NCI-H2107 (cell line): ENCODE results near the gene MAP4K2.

ENCODE experiments used
- DNase-seq: peaks from one replicate; lab custom pipeline; 2025; lab: John Stamatoyannopoulos, UW

The MAP4K2 gene

GRCh38 chr11:64754124-64754918, 48.7 kb downstream of the MAP4K2 start:
- no peak for DNase-seq

DNA sequence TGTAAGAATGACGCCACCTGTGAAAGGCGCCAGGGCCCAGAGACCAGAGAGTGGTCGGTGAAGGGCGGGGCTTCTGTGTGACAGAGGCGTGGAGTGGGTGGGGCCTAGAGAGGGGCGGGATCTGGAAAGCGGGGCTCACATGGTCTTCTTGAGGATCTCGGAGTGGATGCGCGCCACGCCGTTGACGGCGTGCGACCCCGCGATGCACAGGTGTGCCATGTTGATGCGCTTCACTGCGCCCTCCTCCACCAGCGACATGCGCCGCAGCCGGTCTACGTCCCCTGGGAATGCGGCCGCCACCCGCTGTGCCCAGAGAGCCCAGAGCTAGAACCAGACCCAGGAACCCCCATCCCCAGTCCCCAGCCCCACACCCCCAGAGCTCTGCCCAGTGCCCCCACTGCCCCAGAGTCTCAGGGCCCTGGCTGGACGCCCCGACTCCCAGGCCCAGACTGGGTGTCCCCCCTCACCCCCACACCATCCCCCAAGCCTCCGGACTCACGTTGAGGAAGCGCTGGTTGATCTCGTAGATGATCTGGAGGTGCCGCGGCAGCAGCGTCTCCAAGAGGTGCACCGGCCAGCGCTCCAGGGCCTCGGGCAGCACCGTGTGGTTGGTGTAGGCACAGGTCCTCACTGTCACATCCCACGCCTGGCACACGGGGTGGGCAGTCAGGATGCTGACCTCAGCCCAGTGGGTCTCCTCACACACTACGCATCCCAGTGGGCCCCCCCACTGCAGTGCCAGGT, 49.5 kb downstream of the MAP4K2 start:
- no peak for DNase-seq

DNA sequence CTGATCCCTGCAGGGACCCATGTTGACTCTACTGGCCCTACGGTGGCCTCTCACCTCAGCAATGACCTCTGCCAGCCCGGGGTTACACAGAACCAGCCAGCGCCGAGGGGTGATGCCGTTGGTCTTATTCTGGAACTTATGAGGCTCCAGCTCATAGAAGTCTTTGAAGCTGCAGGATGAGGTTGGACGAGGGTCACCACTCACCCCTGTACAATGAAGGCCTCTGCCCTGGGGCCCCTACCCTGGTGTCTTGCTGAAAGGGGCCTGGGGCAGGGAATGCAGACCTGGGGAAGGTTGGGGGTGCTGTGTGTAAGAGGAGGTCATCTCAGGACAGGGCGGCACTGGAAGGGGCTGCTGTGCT, 50.0 kb downstream of the MAP4K2 start:
- no peak for DNase-seq

- DNase-seq = no peak
Observed at GRCh38 chr11:64752175-64752970, 50.6 kb downstream of the MAP4K2 start.

DNA sequence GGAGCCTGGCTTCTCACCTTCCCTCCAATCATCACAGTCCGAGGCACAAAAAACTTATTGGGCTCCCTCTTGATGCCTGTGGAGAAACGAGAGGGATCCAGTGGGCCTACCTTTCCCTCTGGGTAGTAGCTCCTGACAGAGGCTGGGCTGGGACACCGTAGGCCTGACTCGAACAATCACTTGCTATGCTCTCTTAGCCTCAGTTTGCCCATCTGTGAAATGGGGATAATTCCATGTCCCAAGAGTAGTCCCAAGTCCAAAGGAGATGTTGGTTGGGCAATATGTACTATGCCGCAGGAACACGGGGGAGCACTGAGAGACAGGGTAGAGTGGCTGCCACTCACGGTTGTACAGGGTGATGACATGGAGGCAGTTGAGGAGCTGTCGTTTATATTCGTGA, 51.4 kb downstream of the MAP4K2 start:
- DNase-seq = no peak

GRCh38 chr11:64751136-64751535, 51.9 kb downstream of the MAP4K2 start:
- no peak for DNase-seq

DNA sequence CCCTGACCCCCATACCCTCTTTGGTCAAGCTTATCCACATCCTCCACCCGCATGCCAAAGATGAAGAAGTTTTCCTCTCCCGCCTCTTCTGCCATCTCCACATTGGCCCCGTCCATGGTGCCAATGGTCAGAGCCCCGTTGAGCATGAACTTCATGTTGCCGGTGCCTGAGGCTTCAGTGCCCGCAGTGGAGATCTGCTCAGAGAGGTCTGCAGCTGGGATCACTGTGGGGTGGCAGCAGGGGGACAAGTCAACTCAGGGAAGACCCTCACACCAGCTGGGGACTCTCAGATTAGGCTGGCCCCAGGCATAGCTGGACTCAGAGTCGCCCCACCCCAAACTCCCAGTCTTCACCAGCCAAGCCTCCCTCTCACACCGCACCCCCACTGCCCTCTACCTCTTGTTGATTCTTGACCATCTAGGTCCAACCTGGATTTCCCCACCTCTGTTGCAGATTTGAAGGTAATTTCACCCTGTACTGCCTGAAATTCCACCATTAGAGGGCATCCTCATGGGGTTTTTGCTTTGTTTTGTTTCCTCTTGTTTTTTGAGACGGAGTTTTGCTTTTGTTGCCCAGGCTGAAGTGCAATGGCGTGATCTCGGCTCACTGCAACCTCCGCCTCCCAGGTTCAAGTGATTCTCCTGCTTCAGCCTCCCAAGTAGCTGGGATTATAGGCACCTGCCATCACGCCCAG, 52.5 kb downstream of the MAP4K2 start:
- DNase-seq = no peak

DNA sequence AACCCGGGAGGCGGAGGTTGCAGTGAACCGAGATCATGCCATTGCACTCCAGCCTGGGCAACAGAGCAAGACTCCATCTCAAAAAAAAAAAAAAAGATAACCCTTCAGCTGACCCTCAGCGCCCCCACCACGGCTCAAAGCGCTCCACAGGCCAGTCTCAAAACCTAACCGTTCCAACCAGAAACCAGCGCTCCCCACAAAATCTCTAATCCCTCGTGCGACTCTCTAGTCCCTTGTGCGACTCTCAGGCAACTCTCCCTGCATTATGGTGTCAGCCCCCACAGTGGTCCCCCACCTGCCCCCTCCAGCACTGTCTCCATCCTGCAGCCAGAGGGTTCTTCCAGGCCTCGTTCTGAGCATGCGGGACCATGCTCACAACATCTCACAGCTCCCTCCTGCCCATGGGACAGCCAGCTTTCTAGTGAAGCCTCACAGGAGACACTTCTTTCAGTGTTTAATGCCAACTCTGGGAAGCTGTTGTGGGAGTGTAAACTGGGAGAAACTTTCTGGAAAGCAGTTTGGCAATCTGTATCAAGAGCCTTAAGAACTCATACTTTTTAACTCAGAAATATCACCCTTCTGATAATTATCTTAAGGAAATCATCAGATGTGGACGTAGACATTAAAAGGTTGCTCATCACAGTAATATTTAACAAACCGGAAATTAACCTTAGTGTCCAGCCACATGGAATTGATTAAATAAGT, 54.9 kb downstream of the MAP4K2 start:
- no peak for DNase-seq

- no peak for DNase-seq
Observed at GRCh38 chr11:64746486-64746885, 56.5 kb downstream of the MAP4K2 start.

GRCh38 chr11:64745521-64746328, 57.3 kb downstream of the MAP4K2 start:
- no peak for DNase-seq

DNA sequence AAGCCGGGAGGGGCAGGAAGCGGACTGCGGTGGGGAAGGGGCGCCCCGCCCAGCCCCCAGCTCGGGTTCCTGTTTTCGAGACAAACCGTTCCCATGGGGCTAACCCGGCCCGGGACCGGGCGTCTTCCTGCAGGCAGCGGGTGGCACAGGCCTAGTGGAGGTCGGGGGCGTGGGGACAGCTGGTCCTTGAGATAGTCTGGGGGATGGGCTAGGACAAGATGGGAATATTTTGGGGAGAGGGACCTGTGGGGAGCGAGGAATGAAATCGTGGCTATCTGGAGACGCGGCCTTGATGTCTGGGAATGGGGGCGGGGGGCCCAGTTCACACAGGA, 57.9 kb downstream of the MAP4K2 start:
- no peak for DNase-seq

DNA sequence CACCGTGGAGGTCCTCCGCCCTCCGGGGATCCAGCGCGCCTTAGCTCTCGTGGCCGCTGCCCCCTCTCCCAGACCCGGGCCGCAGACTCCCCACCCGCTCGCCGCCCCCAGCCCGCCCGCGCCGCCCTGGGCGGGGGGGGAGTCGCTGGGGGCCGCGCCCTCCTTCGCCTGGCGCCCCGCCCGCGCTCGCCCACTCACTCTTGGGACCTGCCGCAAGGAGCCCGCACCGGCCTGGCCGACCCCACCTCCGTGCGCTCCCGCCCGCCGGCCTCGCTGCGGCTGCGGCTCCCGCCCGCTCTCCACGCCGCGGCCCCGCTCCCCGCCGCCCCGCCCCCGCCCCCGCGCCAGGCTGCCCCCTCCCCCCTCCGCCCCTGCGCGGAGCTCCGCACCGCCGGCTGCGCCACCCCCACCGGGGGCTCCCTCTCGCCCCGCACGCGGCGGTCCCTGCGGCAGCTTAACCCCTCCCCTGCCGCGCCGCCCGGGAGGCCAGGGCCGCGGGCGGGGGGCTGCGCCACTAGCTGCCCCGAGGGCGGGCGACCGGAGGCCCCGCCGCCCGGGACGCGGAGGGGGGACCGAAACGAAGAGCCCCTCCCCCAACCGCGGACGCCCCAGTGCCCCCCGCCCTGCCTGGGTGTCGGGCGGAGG, 58.3 kb downstream of the MAP4K2 start:
- DNase-seq = no peak

DNA sequence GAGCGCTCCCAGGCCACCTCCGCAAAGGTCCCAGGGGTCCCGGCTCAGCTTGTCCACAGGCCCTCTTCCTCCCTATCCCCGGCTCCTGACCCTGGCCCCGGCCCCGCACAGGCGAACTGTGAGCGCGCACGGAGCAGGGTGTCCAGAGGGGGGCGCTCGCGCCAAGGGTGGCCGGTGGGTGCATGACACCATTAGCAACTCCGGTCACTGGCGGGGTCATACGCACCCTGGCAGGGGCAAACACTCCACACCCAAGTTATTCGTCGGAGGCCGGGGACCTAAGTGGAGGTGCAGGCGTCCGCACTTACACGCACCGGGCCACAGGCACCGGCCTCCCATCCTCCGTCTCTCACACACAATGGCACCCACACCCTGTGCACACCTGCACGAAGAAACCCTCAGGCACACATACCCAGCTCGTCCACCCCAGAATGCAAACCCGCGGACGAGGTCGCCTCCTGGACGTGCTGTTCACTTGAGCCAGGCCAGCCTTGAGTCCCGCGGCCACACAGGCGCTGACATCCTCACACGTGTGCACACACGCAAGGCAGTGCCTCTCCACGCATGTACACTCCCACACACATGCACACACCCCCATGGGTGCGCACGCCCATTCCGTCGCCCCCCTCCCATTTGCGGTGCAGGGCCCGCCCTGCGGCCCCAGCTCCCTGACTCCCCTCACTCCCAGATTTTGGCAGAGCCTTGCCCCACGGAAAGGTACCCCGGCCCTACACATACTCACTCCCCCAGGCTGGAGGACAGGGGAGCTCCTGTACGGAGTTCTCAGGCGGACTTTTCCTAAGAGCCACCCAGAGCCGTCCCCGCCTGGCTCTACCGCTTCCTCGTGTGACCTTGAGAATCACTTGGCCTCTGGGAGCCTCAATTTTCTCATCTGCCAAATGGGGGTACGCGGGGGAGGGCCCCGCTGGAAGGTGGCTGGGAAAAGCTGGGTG, 59.1 kb downstream of the MAP4K2 start, which contains the start of gene RASGRP2:
Gene RASGRP2, minus strand, starts transcription at position 552 of the 953 bp plus-strand sequence. CDS start 1,276 bp downstream, outside the sequence.
- no peak for DNase-seq

GRCh38 chr11:64742889-64743590, 60.0 kb downstream of the MAP4K2 start:
- DNase-seq = no peak

DNA sequence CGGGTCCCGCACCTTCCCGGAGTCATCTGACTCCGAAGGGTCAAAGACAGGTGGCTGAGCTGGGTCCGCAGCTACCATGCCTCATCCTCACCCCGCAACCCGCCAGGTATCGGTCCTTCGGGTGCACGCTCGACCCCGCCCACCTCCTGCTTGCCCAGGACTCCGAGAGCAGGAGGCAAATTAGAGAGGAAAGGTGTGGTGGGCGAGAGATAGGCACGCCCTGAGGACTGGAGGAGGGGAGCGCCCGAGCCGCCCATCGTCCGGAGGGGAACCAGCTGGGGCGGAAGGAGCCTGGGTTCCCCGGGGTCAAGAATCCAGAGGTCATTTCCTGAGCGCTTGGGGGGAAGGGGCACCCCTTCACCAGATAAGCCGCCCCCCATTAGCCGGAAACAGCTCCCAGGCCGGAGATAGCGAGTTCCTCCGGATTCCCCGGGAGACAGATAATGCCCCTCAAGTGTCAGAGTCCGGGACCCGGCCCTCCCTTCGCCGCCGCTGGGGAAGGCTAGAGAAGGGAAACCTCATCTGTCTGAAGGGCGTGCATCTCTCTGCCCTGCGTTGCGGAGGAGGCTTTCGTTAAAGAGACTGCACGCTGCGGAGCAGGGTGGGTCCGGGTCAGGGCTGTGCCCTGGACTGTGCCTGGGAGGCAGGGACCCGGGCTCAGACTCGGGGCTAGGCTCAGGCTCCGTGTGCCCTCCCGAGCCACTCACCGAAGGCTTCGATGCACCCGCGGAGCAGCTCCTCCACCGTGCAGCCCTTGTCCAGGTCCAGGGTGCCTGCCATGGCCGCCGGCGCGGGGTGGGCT, 60.7 kb downstream of the MAP4K2 start:
- no peak for DNase-seq

DNA sequence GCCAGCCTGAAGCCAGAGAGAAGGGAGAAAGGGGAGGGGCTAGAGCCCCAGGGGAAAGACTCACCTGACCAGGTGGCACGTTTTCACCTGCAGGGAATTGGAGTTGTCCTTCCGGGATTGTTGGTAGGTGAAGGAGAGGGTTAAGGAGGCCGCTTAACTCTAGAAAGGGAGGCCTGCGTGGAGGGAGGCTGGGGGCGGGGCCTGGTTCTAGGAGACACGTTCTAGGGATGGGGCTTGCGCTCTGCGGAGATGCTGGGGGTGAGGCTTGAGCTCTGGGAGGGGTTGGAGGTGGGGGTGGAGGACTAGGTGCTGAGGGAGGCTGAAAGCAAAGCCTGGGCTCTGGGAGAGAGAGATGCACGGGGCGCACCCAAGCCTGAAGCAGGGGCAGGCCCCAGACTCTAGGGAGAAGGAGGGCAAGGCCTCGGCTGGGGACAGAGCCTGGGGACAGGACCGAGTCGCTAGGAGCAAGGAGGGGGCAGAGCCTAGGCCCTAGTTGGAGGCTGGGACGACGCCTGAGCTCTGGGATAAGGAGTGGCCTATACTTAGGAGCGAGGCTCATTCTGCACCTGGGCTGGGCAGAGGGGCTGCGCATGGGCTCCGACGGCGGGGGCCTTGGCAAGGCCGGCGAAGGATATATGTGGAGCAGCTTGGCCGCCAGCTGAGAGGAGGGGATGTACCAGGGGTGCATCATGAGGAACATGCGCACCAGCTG, 61.5 kb downstream of the MAP4K2 start:
- DNase-seq = no peak

- DNase-seq = no peak
Observed at GRCh38 chr11:64739871-64740270, 63.1 kb downstream of the MAP4K2 start.
